Ovary (tissue), 3 donors: Measurements from ENCODE around the gene GRIN2A.

Experiments
- EP300 ChIP-seq: sonication (generic); formaldehyde crosslinking; IDR thresholded peaks from one replicate; pipeline ENCODE4 v1.6.1; 2017; ENCODE audit warnings: antibody characterized with exemption
- POLR2A ChIP-seq: fragments of 450-650 bp; IDR thresholded peaks from one replicate; pipeline ENCODE4 v1.6.1; 2017; ENCODE audit warnings: antibody characterized with exemption, mild to moderate bottlenecking, moderate library complexity
- TF ChIP-seq, protein P1 (sequence below), 3 donors: fragments of 450-650 bp in 2 of 3; fragments of 200-600 bp in 1 of 3; IDR thresholded peaks; one replicate each; pipeline versions ENCODE4 v1.5.1 to v1.8.0; 2016 to 2022; ENCODE audit warnings: antibody characterized with exemption in 3 of 3, mild to moderate bottlenecking in 1 of 3
- donor health status: DM: no; HTN: no; CAD: no.

DNA sequence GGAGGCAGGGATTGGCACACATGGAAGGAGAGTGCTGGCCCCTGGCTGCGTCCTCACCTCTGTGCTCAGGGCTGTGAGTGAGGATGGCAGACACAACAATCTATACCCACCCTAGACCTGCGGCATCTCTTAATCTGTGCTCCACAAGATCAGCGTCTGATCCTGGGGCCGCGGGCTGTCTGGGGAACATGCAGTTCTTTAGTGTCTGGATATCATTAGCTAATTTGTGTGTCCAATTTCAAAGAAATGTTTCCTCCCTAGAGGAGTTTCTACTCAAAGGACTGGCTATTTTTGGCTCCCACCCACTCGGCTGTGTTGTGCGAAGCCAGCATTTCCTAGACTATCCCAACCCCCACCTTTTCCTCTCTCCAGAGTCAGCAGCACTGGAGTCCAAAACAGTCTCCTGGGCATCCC, 93.8 kb downstream of the GRIN2A start:
- TF ChIP-seq, protein P1, sequence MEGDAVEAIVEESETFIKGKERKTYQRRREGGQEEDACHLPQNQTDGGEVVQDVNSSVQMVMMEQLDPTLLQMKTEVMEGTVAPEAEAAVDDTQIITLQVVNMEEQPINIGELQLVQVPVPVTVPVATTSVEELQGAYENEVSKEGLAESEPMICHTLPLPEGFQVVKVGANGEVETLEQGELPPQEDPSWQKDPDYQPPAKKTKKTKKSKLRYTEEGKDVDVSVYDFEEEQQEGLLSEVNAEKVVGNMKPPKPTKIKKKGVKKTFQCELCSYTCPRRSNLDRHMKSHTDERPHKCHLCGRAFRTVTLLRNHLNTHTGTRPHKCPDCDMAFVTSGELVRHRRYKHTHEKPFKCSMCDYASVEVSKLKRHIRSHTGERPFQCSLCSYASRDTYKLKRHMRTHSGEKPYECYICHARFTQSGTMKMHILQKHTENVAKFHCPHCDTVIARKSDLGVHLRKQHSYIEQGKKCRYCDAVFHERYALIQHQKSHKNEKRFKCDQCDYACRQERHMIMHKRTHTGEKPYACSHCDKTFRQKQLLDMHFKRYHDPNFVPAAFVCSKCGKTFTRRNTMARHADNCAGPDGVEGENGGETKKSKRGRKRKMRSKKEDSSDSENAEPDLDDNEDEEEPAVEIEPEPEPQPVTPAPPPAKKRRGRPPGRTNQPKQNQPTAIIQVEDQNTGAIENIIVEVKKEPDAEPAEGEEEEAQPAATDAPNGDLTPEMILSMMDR (IDR thresholded peaks at IDR 0.05), result no peak
- TF ChIP-seq POLR2A, result no peak
- TF ChIP-seq EP300, result no peak
